HEK293 (cell line): ENCODE results near the gene SLC46A2.

Source experiments
- CTCF ChIA-PET: fragments of 350-600 bp; formaldehyde crosslinking; extraction: SDS; loops from one replicate; lab custom pipeline; 2021; ENCODE audit warnings: antibody characterized with exemption; lab: Yijun Ruan, JAX
- POLR2A ChIA-PET: fragments of 300-600 bp; formaldehyde crosslinking; extraction: SDS; loops from one replicate; lab custom pipeline; 2020; ENCODE audit warnings: antibody characterized with exemption, inconsistent platforms; lab: Yijun Ruan, JAX
- H3K27ac ChIP-seq: fragments of 200-500 bp; sonication (Bioruptor generic); 2 replicates; pipeline ENCODE4 v1.5.1; 2014; ENCODE audit warnings: low read depth, low read length, control low read depth, inconsistent platforms; ENCODE audit errors: extremely low read depth
- H3K36me3 ChIP-seq, 2 experiments: fragments of 200-500 bp in 1 of 2; sonication (Bioruptor generic) in 1 of 2; 1 replicate in 1 of 2; 2 replicates in 1 of 2; pipeline ENCODE4 v1.5.1; 2014 to 2017; ENCODE audit warnings: inconsistent platforms in 2 of 2, low read length in 2 of 2; ENCODE audit not compliant: control insufficient read depth in 2 of 2, insufficient read depth in 1 of 2
- H3K4me1 ChIP-seq: fragments of 200-500 bp; sonication (Bioruptor generic); 2 replicates; pipeline ENCODE4 v1.5.1; 2014; ENCODE audit warnings: mild to moderate bottlenecking, low read length, inconsistent platforms; ENCODE audit not compliant: control insufficient read depth, insufficient read depth
- H3K4me3 ChIP-seq: 2 replicates; pipeline ENCODE4 v1.5.1; 2011; ENCODE audit warnings: low read depth, mild to moderate bottlenecking, control low read depth, low read length, moderate library complexity
- H3K9me3 ChIP-seq: fragments of 200-500 bp; sonication (Bioruptor generic); 2 replicates; pipeline ENCODE4 v1.5.1; 2014; ENCODE audit warnings: low read depth, low read length, inconsistent platforms; ENCODE audit not compliant: control insufficient read depth, insufficient read depth
- MZF1 ChIP-seq: fragments of 450-650 bp; formaldehyde crosslinking; IDR thresholded peaks from 2 replicates; pipeline ENCODE4 v1.5.1; 2017; ENCODE audit warnings: missing biosample characterization, missing genetic modification characterization, borderline replicate concordance
- PRDM1 ChIP-seq: fragments of 450-650 bp; formaldehyde crosslinking; IDR thresholded peaks from 2 replicates; pipeline ENCODE4; 2016; ENCODE audit warnings: missing biosample characterization, missing genetic modification characterization
- SCRT2 ChIP-seq: fragments of 450-650 bp; formaldehyde crosslinking; IDR thresholded peaks from 2 replicates; pipeline ENCODE4 v1.5.1; 2016; ENCODE audit warnings: missing biosample characterization, missing genetic modification characterization
- TRIM28 ChIP-seq: IDR thresholded peaks from 2 replicates; pipeline ENCODE4 v1.6.1; 2011; ENCODE audit warnings: low read length, control low read depth, borderline replicate concordance
- YY1 ChIP-seq: fragments of 450-650 bp; formaldehyde crosslinking; IDR thresholded peaks from 2 replicates; pipeline ENCODE4 v1.5.1; 2018; ENCODE audit warnings: missing biosample characterization, missing genetic modification characterization
- ZFP41 ChIP-seq: fragments of 450-650 bp; formaldehyde crosslinking; IDR thresholded peaks from 2 replicates; pipeline ENCODE4 v1.5.1; 2016; ENCODE audit warnings: missing biosample characterization, missing genetic modification characterization, borderline replicate concordance
- ZNF138 ChIP-seq: fragments of 450-650 bp; formaldehyde crosslinking; IDR thresholded peaks from 2 replicates; pipeline ENCODE4 v1.5.1; 2016; ENCODE audit warnings: missing biosample characterization, missing genetic modification characterization, borderline replicate concordance
- ZNF146 ChIP-seq: fragments of 450-650 bp; formaldehyde crosslinking; IDR thresholded peaks from 2 replicates; pipeline ENCODE4 v1.5.1; 2016; ENCODE audit warnings: missing biosample characterization, missing genetic modification characterization
- ZNF48 ChIP-seq: fragments of 450-650 bp; formaldehyde crosslinking; IDR thresholded peaks from 2 replicates; pipeline ENCODE4 v1.5.1; 2016; ENCODE audit warnings: missing biosample characterization, missing genetic modification characterization
- ZNF510 ChIP-seq: fragments of 450-650 bp; formaldehyde crosslinking; IDR thresholded peaks from 2 replicates; pipeline ENCODE4 v1.5.1; 2018; ENCODE audit warnings: mild to moderate bottlenecking, missing genetic modification characterization, missing biosample characterization; ENCODE audit not compliant: insufficient replicate concordance
- ZNF530 ChIP-seq: fragments of 450-650 bp; formaldehyde crosslinking; IDR thresholded peaks from 2 replicates; pipeline ENCODE4 v1.5.1; 2016; ENCODE audit warnings: low read depth, missing biosample characterization, missing genetic modification characterization
- ZNF571 ChIP-seq: fragments of 450-650 bp; formaldehyde crosslinking; IDR thresholded peaks from 2 replicates; pipeline ENCODE4 v1.5.0; 2017; ENCODE audit warnings: missing biosample characterization, missing genetic modification characterization
- ZNF585B ChIP-seq: fragments of 450-650 bp; formaldehyde crosslinking; IDR thresholded peaks from 2 replicates; pipeline ENCODE4 v1.5.1; 2016; ENCODE audit warnings: missing biosample characterization, missing genetic modification characterization
- ZNF624 ChIP-seq: fragments of 450-650 bp; formaldehyde crosslinking; IDR thresholded peaks from 2 replicates; pipeline ENCODE4 v1.5.1; 2017; ENCODE audit warnings: missing biosample characterization, missing genetic modification characterization
- TF ChIP-seq, protein P1 (sequence below): fragments of 450-650 bp; formaldehyde crosslinking; IDR thresholded peaks from 2 replicates; pipeline ENCODE4 v1.5.1; 2016; ENCODE audit warnings: missing biosample characterization, missing genetic modification characterization
- TF ChIP-seq, protein P2 (sequence below): fragments of 450-650 bp; formaldehyde crosslinking; IDR thresholded peaks from 2 replicates; pipeline ENCODE4; 2016; ENCODE audit warnings: missing biosample characterization, missing genetic modification characterization
- TF ChIP-seq, protein P3 (sequence below): fragments of 450-650 bp; formaldehyde crosslinking; IDR thresholded peaks from 2 replicates; pipeline ENCODE4 v1.5.1; 2016; ENCODE audit warnings: missing biosample characterization, missing genetic modification characterization
- TF ChIP-seq, protein P4 (sequence below): fragments of 450-650 bp; IDR thresholded peaks from 2 replicates; pipeline ENCODE4 v1.5.1; 2018; ENCODE audit warnings: missing biosample characterization, mild to moderate bottlenecking, missing genetic modification characterization
- TF ChIP-seq, protein P5 (sequence below): fragments of 450-650 bp; formaldehyde crosslinking; IDR thresholded peaks from 2 replicates; pipeline ENCODE4 v1.5.1; 2016; ENCODE audit warnings: missing biosample characterization, missing genetic modification characterization
- TF ChIP-seq, protein P6 (sequence below): fragments of 450-650 bp; formaldehyde crosslinking; IDR thresholded peaks from 2 replicates; pipeline ENCODE4 v1.5.1; 2016; ENCODE audit warnings: missing biosample characterization, missing genetic modification characterization

SLC46A2 gene

DNA sequence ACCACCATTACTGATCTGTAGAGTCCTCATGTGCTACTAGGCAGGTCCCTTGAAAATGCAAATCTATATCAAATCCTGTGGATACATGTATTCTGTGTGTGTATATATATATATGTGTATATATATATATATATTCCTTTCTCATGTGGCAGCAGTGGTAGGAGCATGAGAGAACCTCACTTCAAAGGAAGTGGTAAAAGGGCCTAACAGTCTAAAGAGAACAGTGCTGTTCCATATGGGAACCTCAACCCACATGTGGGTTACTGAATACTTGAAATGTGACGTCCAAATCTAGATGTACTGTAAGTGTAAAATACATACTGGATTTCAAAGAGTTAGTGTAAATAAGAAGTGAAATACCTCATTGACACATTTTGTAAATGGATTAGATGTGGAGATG is 5.4 kb downstream of the SLC46A2 start:
- Histone ChIP-seq H3K4me1 (no peaks in the 10 kb centered on the region), H3K4me3 (no peak overlapping the region), H3K9me3 (no peaks in the 10 kb centered on the region), H3K36me3 (peaks cover 0 to 9% of the 10 kb centered on the region in 2 experiments; a peak in 1 of 3 replicates), H3K27ac (no peak overlapping the region)
- ChIA-PET CTCF (interaction anchor here (1.7 kb wide), 1 partner anchor 18 kb away, joined by 5 read pairs; no protein-coding TSS in a partner anchor), POLR2A (no interaction called here)
- TF ChIP-seq SCRT2 (tag by site-specific recombination) (no peak), ZNF530 (tag by site-specific recombination) (no peak), ZNF510 (tag by site-specific recombination) (no peak), YY1 (no peak), ZNF48 (no peak), PRDM1 (tag by site-specific recombination) (no peak)
- TF ChIP-seq, protein P1, sequence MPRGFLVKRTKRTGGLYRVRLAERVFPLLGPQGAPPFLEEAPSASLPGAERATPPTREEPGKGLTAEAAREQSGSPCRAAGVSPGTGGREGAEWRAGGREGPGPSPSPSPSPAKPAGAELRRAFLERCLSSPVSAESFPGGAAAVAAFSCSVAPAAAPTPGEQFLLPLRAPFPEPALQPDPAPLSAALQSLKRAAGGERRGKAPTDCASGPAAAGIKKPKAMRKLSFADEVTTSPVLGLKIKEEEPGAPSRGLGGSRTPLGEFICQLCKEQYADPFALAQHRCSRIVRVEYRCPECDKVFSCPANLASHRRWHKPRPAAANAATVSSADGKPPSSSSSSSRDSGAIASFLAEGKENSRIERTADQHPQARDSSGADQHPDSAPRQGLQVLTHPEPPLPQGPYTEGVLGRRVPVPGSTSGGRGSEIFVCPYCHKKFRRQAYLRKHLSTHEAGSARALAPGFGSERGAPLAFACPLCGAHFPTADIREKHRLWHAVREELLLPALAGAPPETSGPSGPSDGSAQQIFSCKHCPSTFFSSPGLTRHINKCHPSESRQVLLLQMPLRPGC (tag by site-specific recombination) = no peak
- TF ChIP-seq, protein P2, sequence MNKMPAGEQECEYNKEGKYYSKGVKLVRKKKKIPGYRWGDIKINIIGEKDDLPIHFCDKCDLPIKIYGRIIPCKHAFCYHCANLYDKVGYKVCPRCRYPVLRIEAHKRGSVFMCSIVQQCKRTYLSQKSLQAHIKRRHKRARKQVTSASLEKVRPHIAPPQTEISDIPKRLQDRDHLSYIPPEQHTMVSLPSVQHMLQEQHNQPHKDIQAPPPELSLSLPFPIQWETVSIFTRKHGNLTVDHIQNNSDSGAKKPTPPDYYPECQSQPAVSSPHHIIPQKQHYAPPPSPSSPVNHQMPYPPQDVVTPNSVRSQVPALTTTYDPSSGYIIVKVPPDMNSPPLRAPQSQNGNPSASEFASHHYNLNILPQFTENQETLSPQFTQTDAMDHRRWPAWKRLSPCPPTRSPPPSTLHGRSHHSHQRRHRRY = no peak

DNA sequence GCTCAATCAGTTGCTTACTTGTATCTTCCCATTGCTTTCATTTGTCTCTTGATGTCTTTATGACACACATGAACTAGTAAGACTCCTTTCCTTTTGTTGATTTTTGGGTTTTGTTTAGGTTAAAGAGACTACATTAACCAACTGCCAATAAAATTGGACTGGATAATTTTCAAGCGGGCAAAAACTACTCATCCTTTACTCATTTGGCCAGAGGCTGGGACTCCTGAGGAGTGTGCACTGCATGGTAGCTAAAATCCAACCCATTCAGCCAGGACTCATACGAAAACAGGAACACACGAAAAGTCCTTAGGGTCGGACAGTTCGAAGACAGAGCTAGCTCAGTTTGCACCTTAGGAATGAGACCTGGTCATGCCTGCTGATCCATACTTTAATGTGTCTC is 6.0 kb downstream of the SLC46A2 start:
- POLR2A ChIA-PET = no interaction called here
- no peaks in the 10 kb centered on the region for H3K4me1 ChIP-seq
- H3K4me3 ChIP-seq = no peak overlapping the region
- CTCF ChIA-PET = interaction anchor here (1.7 kb wide), 1 partner anchor 18 kb away, joined by 5 read pairs; no protein-coding TSS in a partner anchor
- peaks cover 0 to 9% of the 10 kb centered on the region in 2 experiments; a peak in 1 of 3 replicates for H3K36me3 ChIP-seq
- TF ChIP-seq, protein P3, sequence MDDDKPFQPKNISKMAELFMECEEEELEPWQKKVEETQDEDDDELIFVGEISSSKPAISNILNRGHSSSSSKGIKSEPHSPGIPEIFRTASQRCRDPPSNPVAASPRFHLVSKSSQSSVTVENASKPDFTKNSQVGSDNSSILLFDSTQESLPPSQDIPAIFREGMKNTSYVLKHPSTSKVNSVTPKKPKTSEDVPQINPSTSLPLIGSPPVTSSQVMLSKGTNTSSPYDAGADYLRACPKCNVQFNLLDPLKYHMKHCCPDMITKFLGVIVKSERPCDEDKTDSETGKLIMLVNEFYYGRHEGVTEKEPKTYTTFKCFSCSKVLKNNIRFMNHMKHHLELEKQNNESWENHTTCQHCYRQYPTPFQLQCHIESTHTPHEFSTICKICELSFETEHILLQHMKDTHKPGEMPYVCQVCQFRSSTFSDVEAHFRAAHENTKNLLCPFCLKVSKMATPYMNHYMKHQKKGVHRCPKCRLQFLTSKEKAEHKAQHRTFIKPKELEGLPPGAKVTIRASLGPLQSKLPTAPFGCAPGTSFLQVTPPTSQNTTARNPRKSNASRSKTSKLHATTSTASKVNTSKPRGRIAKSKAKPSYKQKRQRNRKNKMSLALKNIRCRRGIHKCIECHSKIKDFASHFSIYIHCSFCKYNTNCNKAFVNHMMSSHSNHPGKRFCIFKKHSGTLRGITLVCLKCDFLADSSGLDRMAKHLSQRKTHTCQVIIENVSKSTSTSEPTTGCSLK (tag by site-specific recombination) = no peak
- no peak for TF ChIP-seq ZFP41 (tag by site-specific recombination)
- TF ChIP-seq ZNF571 (tag by site-specific recombination) = no peak
- TF ChIP-seq, protein P4, sequence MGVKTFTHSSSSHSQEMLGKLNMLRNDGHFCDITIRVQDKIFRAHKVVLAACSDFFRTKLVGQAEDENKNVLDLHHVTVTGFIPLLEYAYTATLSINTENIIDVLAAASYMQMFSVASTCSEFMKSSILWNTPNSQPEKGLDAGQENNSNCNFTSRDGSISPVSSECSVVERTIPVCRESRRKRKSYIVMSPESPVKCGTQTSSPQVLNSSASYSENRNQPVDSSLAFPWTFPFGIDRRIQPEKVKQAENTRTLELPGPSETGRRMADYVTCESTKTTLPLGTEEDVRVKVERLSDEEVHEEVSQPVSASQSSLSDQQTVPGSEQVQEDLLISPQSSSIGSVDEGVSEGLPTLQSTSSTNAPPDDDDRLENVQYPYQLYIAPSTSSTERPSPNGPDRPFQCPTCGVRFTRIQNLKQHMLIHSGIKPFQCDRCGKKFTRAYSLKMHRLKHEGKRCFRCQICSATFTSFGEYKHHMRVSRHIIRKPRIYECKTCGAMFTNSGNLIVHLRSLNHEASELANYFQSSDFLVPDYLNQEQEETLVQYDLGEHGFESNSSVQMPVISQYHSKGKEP (tag by site-specific recombination) = no peak
- TF ChIP-seq ZNF585B (tag by site-specific recombination) = no peak
- TF ChIP-seq ZNF138 (tag by site-specific recombination) = no peak
- no peak for TF ChIP-seq MZF1 (tag by site-specific recombination)
- TF ChIP-seq, protein P5, sequence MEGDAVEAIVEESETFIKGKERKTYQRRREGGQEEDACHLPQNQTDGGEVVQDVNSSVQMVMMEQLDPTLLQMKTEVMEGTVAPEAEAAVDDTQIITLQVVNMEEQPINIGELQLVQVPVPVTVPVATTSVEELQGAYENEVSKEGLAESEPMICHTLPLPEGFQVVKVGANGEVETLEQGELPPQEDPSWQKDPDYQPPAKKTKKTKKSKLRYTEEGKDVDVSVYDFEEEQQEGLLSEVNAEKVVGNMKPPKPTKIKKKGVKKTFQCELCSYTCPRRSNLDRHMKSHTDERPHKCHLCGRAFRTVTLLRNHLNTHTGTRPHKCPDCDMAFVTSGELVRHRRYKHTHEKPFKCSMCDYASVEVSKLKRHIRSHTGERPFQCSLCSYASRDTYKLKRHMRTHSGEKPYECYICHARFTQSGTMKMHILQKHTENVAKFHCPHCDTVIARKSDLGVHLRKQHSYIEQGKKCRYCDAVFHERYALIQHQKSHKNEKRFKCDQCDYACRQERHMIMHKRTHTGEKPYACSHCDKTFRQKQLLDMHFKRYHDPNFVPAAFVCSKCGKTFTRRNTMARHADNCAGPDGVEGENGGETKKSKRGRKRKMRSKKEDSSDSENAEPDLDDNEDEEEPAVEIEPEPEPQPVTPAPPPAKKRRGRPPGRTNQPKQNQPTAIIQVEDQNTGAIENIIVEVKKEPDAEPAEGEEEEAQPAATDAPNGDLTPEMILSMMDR (tag by site-specific recombination) = no peak
- no peak for TF ChIP-seq ZNF624
- no peak for TF ChIP-seq ZNF146 (tag by site-specific recombination)
- TF ChIP-seq, protein P6, sequence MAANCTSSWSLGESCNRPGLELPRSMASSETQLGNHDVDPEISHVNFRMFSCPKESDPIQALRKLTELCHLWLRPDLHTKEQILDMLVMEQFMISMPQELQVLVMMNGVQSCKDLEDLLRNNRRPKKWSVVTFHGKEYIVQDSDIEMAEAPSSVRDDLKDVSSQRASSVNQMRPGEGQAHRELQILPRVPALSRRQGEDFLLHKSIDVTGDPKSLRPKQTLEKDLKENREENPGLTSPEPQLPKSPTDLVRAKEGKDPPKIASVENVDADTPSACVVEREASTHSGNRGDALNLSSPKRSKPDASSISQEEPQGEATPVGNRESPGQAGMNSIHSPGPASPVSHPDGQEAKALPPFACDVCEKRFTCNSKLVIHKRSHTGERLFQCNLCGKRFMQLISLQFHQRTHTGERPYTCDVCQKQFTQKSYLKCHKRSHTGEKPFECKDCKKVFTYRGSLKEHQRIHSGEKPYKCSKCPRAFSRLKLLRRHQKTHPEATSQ = no peak
- no peak for TF ChIP-seq TRIM28
- H3K9me3 ChIP-seq = no peaks in the 10 kb centered on the region
- no peak overlapping the region for H3K27ac ChIP-seq
